Glutamatergic neuron (in vitro differentiated cells): ENCODE results near the gene LHFPL3. TPM values are rescaled to one million over a fixed set of nuclear protein-coding genes. Genes with fewer than 3 reads are reported as not detected.

Source experiments
- DNase-seq: peaks from one replicate; pipeline ENCODE4 v3.0.0; 2022
- H3K27ac Mint-ChIP-seq: one replicate; pipeline ENCODE4 v1.8.0; 2020; ENCODE audit warnings: mild to moderate bottlenecking, mixed read lengths, inconsistent platforms; ENCODE audit not compliant: unreplicated experiment
- H3K27me3 Mint-ChIP-seq: one replicate; pipeline ENCODE4 v1.8.0; 2020; ENCODE audit warnings: mild to moderate bottlenecking, moderate library complexity, mixed read lengths, inconsistent platforms; ENCODE audit not compliant: unreplicated experiment
- H3K36me3 Mint-ChIP-seq: one replicate; pipeline ENCODE4 v1.8.0; 2020; ENCODE audit warnings: mild to moderate bottlenecking, mixed read lengths, inconsistent platforms; ENCODE audit not compliant: unreplicated experiment
- H3K4me1 Mint-ChIP-seq: one replicate; pipeline ENCODE4 v1.8.0; 2020; ENCODE audit warnings: mild to moderate bottlenecking, low read depth, mixed read lengths, inconsistent platforms; ENCODE audit not compliant: unreplicated experiment
- H3K4me3 Mint-ChIP-seq: one replicate; pipeline ENCODE4 v1.8.0; 2020; ENCODE audit warnings: mild to moderate bottlenecking, mixed read lengths, inconsistent platforms; ENCODE audit not compliant: unreplicated experiment
- H3K9me3 Mint-ChIP-seq: one replicate; pipeline ENCODE4 v1.8.0; 2020; ENCODE audit warnings: mild to moderate bottlenecking, moderate library complexity, mixed read lengths, inconsistent platforms; ENCODE audit not compliant: unreplicated experiment
- CTCF ChIP-seq: fragments of 200-600 bp; sonication (generic); IDR thresholded peaks from one replicate; pipeline ENCODE4 v1.5.0; 2021; ENCODE audit not compliant: partially characterized antibody, unreplicated experiment
- total RNA-seq: library from RNA; stranded (reverse); fragmentation: NEBNext Ultra II Directional; extraction: Animal tissue kit (Norgen Biotek cat#: 25700); gene quantifications from one replicate; pipeline ENCODE4 v1.2.1, GENCODE V29; 2021; ENCODE audit not compliant: unreplicated experiment

LHFPL3 gene
- total RNA-seq, 1 donor from 2014 or later = not detected

- no peak for DNase-seq
- Mint-ChIP-seq H3K36me3 (no peaks in the 10 kb centered on the region), H3K9me3 (peaks cover 1% of the 10 kb centered on the region), H3K27me3 (no peaks in the 10 kb centered on the region), H3K4me3 (no peak overlapping the region), H3K27ac (no peak overlapping the region), H3K4me1 (no peaks in the 10 kb centered on the region)
- TF ChIP-seq CTCF = no peak
Measured at GRCh38 chr7:104903044-104903443, 574.6 kb downstream of the LHFPL3 start.

GRCh38 chr7:104903846-104904245, 575.4 kb downstream of the LHFPL3 start:
- Mint-ChIP-seq H3K9me3 (peaks cover 1% of the 10 kb centered on the region), H3K4me3 (no peak overlapping the region), H3K27me3 (no peaks in the 10 kb centered on the region), H3K36me3 (no peaks in the 10 kb centered on the region), H3K27ac (no peak overlapping the region), H3K4me1 (no peaks in the 10 kb centered on the region)
- DNase-seq = no peak
- TF ChIP-seq CTCF = no peak

- no peak overlapping the region for H3K4me3 Mint-ChIP-seq
- DNase-seq = no peak
- no peak for TF ChIP-seq CTCF
- no peaks in the 10 kb centered on the region for H3K4me1 Mint-ChIP-seq
- H3K27ac Mint-ChIP-seq = no peak overlapping the region
- H3K9me3 Mint-ChIP-seq = peaks cover 1% of the 10 kb centered on the region
- H3K36me3 Mint-ChIP-seq = no peaks in the 10 kb centered on the region
- peaks cover 2% of the 10 kb centered on the region for H3K27me3 Mint-ChIP-seq
Measured at GRCh38 chr7:104906032-104906431, 577.6 kb downstream of the LHFPL3 start.

GRCh38 chr7:104906556-104906955, 578.2 kb downstream of the LHFPL3 start:
- Mint-ChIP-seq H3K36me3 (no peaks in the 10 kb centered on the region), H3K27me3 (peaks cover 2% of the 10 kb centered on the region), H3K27ac (no peak overlapping the region), H3K4me3 (no peak overlapping the region), H3K9me3 (peaks cover 1% of the 10 kb centered on the region), H3K4me1 (no peaks in the 10 kb centered on the region)
- DNase-seq = no peak
- no peak for TF ChIP-seq CTCF

GRCh38 chr7:104908636-104909035, 580.2 kb downstream of the LHFPL3 start:
- no peaks in the 10 kb centered on the region for H3K4me1 Mint-ChIP-seq
- no peak for TF ChIP-seq CTCF
- H3K4me3 Mint-ChIP-seq = no peak overlapping the region
- no peaks in the 10 kb centered on the region for H3K9me3 Mint-ChIP-seq
- H3K27ac Mint-ChIP-seq = no peak overlapping the region
- DNase-seq = no peak
- H3K36me3 Mint-ChIP-seq = no peaks in the 10 kb centered on the region
- H3K27me3 Mint-ChIP-seq = peaks cover 2% of the 10 kb centered on the region
